Endothelial cell of umbilical vein (primary cell): Measurements from ENCODE around the gene AHI1. TPM values are rescaled to one million over a fixed set of nuclear protein-coding genes. Genes with fewer than 3 reads are reported as not detected.

Experiments used
- BruUV-seq: library from RNA; stranded (reverse); fragments of 400-500 nt; replicated peaks from 2 replicates; lab custom pipeline; 2021; lab: Mats Ljungman, UMichigan
- CTCF ChIA-PET: fragments of 300-600, 350-600 bp; sonication (Branson Sonifier 250); formaldehyde crosslinking; loops from one replicate; lab custom pipeline; 2021; ENCODE audit warnings: antibody characterized with exemption, inconsistent platforms; lab: Charles Lee
- POLR2A ChIA-PET: fragments of 300-600, 350-600 bp; sonication (Branson Sonifier 250); formaldehyde crosslinking; loops from one replicate; lab custom pipeline; 2021; ENCODE audit warnings: antibody characterized with exemption, inconsistent platforms; lab: Charles Lee
- DNase-seq: peaks from one replicate; pipeline ENCODE4 v3.0.0-alpha.2; 2011; ENCODE audit warnings: low read depth, low spot score
- FAIRE-seq: peaks from 2 replicates; lab custom pipeline; 2011; peaks lifted over from hg19 to GRCh38; lab: Jason Lieb, UNC
- H2AFZ ChIP-seq: 2 replicates; pipeline ENCODE4 v1.6.0; 2012; ENCODE audit warnings: low read depth, low read length, control low read depth, inconsistent platforms
- H3K27ac ChIP-seq: 2 replicates; pipeline ENCODE4 v1.5.1; 2011; ENCODE audit warnings: low read depth, mild to moderate bottlenecking, control low read depth, low read length, moderate library complexity; ENCODE audit not compliant: insufficient read depth
- H3K27me3 ChIP-seq, 2 experiments: 2 replicates each; pipeline versions ENCODE4 v1.6.0 to v1.6.1; 2011; ENCODE audit warnings: low read length in 2 of 2, mixed read lengths in 1 of 2; ENCODE audit not compliant: control insufficient read depth in 2 of 2, insufficient read depth in 2 of 2
- H3K36me3 ChIP-seq, 2 experiments: 2 replicates in 1 of 2; 3 replicates in 1 of 2; pipeline ENCODE4 v1.5.1; 2011; ENCODE audit warnings: low read length in 2 of 2, mild to moderate bottlenecking in 1 of 2, moderate library complexity in 1 of 2; ENCODE audit not compliant: control insufficient read depth in 2 of 2, insufficient read depth in 2 of 2; ENCODE audit errors: extremely low read depth in 1 of 2
- H3K4me1 ChIP-seq: 3 replicates; pipeline ENCODE4 v1.5.1; 2011; ENCODE audit warnings: mild to moderate bottlenecking, low read length; ENCODE audit not compliant: control insufficient read depth, insufficient read depth; ENCODE audit errors: extremely low read depth
- H3K4me2 ChIP-seq: 2 replicates; pipeline ENCODE4 v1.6.1; 2011; ENCODE audit warnings: low read length, control low read depth, mixed read lengths; ENCODE audit not compliant: insufficient read depth
- H3K4me3 ChIP-seq, 3 experiments: fragments of 200-600 bp in 1 of 3; sonication (generic), shearing (Covaris generic) in 1 of 3; replicated peaks in 1 of 3; 2 replicates each; pipeline ENCODE4 v1.5.1; 2011 to 2016; ENCODE audit warnings: control low read depth in 3 of 3, low read length in 3 of 3, mild to moderate bottlenecking in 2 of 3, inconsistent platforms in 1 of 3, low read depth in 1 of 3, moderate library complexity in 1 of 3; ENCODE audit not compliant: insufficient read depth in 1 of 3
- H3K79me2 ChIP-seq: 2 replicates; pipeline ENCODE4 v1.6.0; 2012; ENCODE audit warnings: low read length, inconsistent platforms; ENCODE audit not compliant: control insufficient read depth, insufficient read depth
- H3K9ac ChIP-seq: replicated peaks from 2 replicates; pipeline ENCODE3; 2011; ENCODE audit warnings: low read length, control low read depth; ENCODE audit not compliant: insufficient read depth; ENCODE audit errors: extremely low read depth
- H3K9me1 ChIP-seq: replicated peaks from 3 replicates; pipeline ENCODE4 v1.6.0; 2011; ENCODE audit warnings: mild to moderate bottlenecking, low read length; ENCODE audit not compliant: control insufficient read depth, insufficient read depth; ENCODE audit errors: extremely low read depth
- H3K9me3 ChIP-seq: replicated peaks from 2 replicates; pipeline ENCODE4 v1.5.1; 2012; ENCODE audit warnings: low read length, inconsistent platforms; ENCODE audit not compliant: control insufficient read depth, insufficient read depth
- H4K20me1 ChIP-seq: replicated peaks from 2 replicates; pipeline ENCODE3; 2011; ENCODE audit warnings: mild to moderate bottlenecking, low read length; ENCODE audit not compliant: control insufficient read depth, insufficient read depth; ENCODE audit errors: extremely low read depth
- EZH2 ChIP-seq: IDR thresholded peaks from 2 replicates; pipeline ENCODE4 v1.6.1; 2012; ENCODE audit warnings: borderline replicate concordance, low read depth, mild to moderate bottlenecking, moderate library complexity, low read length, inconsistent platforms; ENCODE audit not compliant: severe bottlenecking
- FOS ChIP-seq: IDR thresholded peaks from 2 replicates; pipeline ENCODE4 v1.6.1; 2011; ENCODE audit warnings: mild to moderate bottlenecking, low read length, moderate library complexity, borderline replicate concordance; ENCODE audit not compliant: insufficient read depth
- GATA2 ChIP-seq: IDR thresholded peaks from 2 replicates; pipeline ENCODE4 v1.7.0; 2011; ENCODE audit warnings: low read depth, mild to moderate bottlenecking, moderate library complexity, mixed read lengths, low read length; ENCODE audit not compliant: insufficient read length, insufficient read depth
- JUN ChIP-seq: IDR thresholded peaks from 2 replicates; pipeline ENCODE4 v1.6.1; 2011; ENCODE audit warnings: borderline replicate concordance, low read depth; ENCODE audit not compliant: insufficient read length, insufficient read depth
- MYC ChIP-seq: IDR thresholded peaks from one replicate; pipeline ENCODE4 v1.6.1; 2011; ENCODE audit warnings: mild to moderate bottlenecking, low read depth, low read length
- POLR2A ChIP-seq: IDR thresholded peaks from 2 replicates; pipeline ENCODE4 v1.6.1; 2012; ENCODE audit warnings: low read depth, mild to moderate bottlenecking, control low read depth, low read length
- POLR2AphosphoS5 ChIP-seq: IDR thresholded peaks from 2 replicates; pipeline ENCODE4 v1.6.1; 2012; ENCODE audit warnings: low read depth, mild to moderate bottlenecking, control low read depth, low read length, moderate library complexity; ENCODE audit not compliant: insufficient read depth
- dilution Hi-C: fragments of 300-500 bp; cut with MboI; formaldehyde crosslinking; loops from one replicate; pipeline ENCODE4 v1.15.0; 2019; ENCODE audit warnings: low sequenced_read_pairs; ENCODE audit not compliant: extremely low pct_ligation_motif_present
- intact Hi-C: fragments of 100-400 bp; cut with micrococcal nuclease; formaldehyde crosslinking; loops from one replicate; pipeline ENCODE4 v1.10.0; 2022
- polyA plus RNA-seq, 4 experiments: library from polyadenylated mRNA; depleted of rRNA in 3 of 4; stranded (reverse) in 3 of 4; unstranded in 1 of 4; fragments of >200 nt; gene quantifications; 2 replicates each; pipeline versions ENCODE4 v1.2.1 to v1.2.3, GENCODE V29; 2011 to 2012; ENCODE audit warnings: missing spikeins in 1 of 4
- total RNA-seq: library from RNA; stranded (reverse); gene quantifications from 2 replicates; pipeline ENCODE4 v1.2.3, GENCODE V29; 2021
- TF ChIP-seq, protein P1 (sequence below), 2 donors: IDR thresholded peaks; 1 replicate in 1 of 2; 2 replicates in 1 of 2; pipeline ENCODE4 v1.5.1; 2011; ENCODE audit warnings: low read length in 2 of 2, mild to moderate bottlenecking in 2 of 2, moderate library complexity in 2 of 2, control low read depth in 1 of 2, inconsistent platforms in 1 of 2, low read depth in 1 of 2; ENCODE audit not compliant: insufficient read depth in 1 of 2; ENCODE audit errors: extremely low read depth in 1 of 2
- TF ChIP-seq, protein P2 (sequence below): IDR thresholded peaks from 2 replicates; pipeline ENCODE4 v1.6.1; 2011; ENCODE audit not compliant: insufficient read depth, insufficient read length

The AHI1 gene
- total and polyA plus RNA-seq, 2 donors (not counting 3 experiments of a cell fraction or from before 2014, with no cell fraction given) = 5.1 to 20.7 TPM

DNA sequence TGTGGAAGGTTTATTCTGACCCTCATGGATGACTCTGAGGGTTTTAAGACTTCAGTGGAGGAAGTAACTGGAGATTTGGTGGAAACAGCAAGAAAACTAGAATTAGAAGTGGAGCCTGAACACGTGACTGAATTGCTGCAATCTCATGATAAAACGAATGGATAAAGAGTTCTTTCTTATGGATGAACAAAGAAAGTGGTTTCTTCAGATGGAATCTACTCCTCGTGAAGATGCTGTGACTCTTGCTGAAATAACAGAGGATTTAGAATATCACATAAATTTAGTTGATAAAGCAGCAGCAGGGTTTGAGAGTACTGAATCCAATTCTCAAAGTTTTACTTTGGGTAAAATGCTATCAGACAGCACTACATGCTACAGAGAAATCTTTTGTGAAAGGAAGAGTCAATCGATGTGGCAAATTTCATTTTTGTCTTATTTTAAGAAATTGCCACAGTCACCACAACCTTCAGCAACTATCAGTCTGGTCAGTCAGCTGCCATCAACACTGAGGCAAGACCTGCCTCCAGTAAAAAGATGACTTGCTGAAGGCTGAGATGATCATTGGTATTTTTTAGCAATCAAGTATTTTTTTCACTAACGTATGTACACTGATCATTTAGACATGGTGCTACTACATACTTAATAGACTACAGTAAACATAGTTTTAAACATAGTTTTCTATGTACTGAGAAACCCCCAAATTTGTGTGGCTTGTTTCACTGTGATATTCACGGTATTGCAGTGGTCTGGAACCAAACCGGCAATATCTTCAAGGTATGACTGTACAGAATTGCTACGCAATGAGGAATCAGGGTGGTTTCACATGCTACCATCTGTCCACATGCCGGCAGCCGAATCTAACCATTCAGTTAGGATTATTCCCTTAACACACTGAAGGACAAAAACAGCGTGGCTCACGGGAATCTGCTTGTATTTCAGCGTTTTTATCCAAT, 167.4 kb downstream of the AHI1 start:
- intact Hi-C loops = no loop called here
- Histone ChIP-seq H3K36me3 (no peaks in the 10 kb centered on the region), H4K20me1 (no peaks in the 10 kb centered on the region), H3K79me2 (no peaks in the 10 kb centered on the region), H3K4me2 (no peak overlapping the region), H3K4me1 (no peaks in the 10 kb centered on the region), H3K9me3 (no peaks in the 10 kb centered on the region), H3K9me1 (no peaks in the 10 kb centered on the region), H2AFZ (no peak overlapping the region), H3K27ac (no peak overlapping the region), H3K9ac (no peak overlapping the region), H3K27me3 (no peaks in the 10 kb centered on the region), H3K4me3 (no peak overlapping the region)
- CTCF ChIA-PET = interaction anchor here (1.4 kb wide), 1 partner anchor 14 kb away, joined by 6 read pairs; no protein-coding TSS in a partner anchor
- dilution Hi-C loops = no loop called here
- POLR2A ChIA-PET = no interaction called here
- no TSS peak for BruUV-seq
- DNase-seq (no peak), FAIRE-seq (no peak)
- TF ChIP-seq GATA2 (no peak), JUN (no peak), FOS (no peak), POLR2A (no peak), EZH2 (no peak), MYC (no peak), POLR2AphosphoS5 (no peak)
- TF ChIP-seq, protein P1, sequence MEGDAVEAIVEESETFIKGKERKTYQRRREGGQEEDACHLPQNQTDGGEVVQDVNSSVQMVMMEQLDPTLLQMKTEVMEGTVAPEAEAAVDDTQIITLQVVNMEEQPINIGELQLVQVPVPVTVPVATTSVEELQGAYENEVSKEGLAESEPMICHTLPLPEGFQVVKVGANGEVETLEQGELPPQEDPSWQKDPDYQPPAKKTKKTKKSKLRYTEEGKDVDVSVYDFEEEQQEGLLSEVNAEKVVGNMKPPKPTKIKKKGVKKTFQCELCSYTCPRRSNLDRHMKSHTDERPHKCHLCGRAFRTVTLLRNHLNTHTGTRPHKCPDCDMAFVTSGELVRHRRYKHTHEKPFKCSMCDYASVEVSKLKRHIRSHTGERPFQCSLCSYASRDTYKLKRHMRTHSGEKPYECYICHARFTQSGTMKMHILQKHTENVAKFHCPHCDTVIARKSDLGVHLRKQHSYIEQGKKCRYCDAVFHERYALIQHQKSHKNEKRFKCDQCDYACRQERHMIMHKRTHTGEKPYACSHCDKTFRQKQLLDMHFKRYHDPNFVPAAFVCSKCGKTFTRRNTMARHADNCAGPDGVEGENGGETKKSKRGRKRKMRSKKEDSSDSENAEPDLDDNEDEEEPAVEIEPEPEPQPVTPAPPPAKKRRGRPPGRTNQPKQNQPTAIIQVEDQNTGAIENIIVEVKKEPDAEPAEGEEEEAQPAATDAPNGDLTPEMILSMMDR (IDR thresholded peaks at IDR 0.05; ENCODE audit: extremely low read depth in 1 of 2, insufficient read depth in 1 of 2, low read depth in 1 of 2, low read length in 2 of 2) = no peak
- TF ChIP-seq, protein P2, sequence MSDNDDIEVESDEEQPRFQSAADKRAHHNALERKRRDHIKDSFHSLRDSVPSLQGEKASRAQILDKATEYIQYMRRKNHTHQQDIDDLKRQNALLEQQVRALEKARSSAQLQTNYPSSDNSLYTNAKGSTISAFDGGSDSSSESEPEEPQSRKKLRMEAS = no peak
